OCI-LY3 (cell line): ENCODE measurements around the gene ZCCHC24.
A peak's percentile ranks its signal among the peaks of the same experiment; 100 is the strongest.

Experiments used
- H2AFZ ChIP-seq: fragments of 200-600, 300-600 bp; shearing (Covaris generic); 2 replicates; pipeline ENCODE4 v1.6.0; 2014; ENCODE audit warnings: antibody characterized with exemption, low read depth, low read length
- H3K27ac ChIP-seq: fragments of 200-600, 300-600 bp; sonication (generic); 2 replicates; pipeline ENCODE4 v1.5.1; 2014; ENCODE audit warnings: mild to moderate bottlenecking, low read length, moderate library complexity, mixed read lengths
- H3K27me3 ChIP-seq: fragments of 200-600, 300-600 bp; sonication (generic); 2 replicates; pipeline ENCODE4 v1.6.1; 2014; ENCODE audit warnings: low read depth, low read length, mixed read lengths
- H3K36me3 ChIP-seq: fragments of 200-600, 300-600 bp; sonication (generic); replicated peaks from 2 replicates; pipeline ENCODE3; 2014; ENCODE audit warnings: low read depth, low read length, mixed read lengths
- H3K4me1 ChIP-seq: fragments of 300-600, 200-600 bp; sonication (generic); 2 replicates; pipeline ENCODE4 v1.6.1; 2014; ENCODE audit warnings: low read length, mixed read lengths
- H3K4me2 ChIP-seq: fragments of 200-600, 300-600 bp; sonication (generic); 2 replicates; pipeline ENCODE4 v1.6.1; 2014; ENCODE audit warnings: low read length, mixed read lengths
- H3K4me3 ChIP-seq: fragments of 300-600, 200-600 bp; sonication (generic); 2 replicates; pipeline ENCODE4 v1.5.1; 2014; ENCODE audit warnings: antibody characterized with exemption, mild to moderate bottlenecking, low read length, moderate library complexity
- H3K79me2 ChIP-seq: fragments of 300-600, 200-600 bp; shearing (Covaris generic); 2 replicates; pipeline ENCODE4 v1.6.1; 2014; ENCODE audit warnings: mild to moderate bottlenecking, low read length, mixed read lengths
- H3K9ac ChIP-seq: fragments of 300-600, 200-600 bp; shearing (Covaris generic); 2 replicates; pipeline ENCODE4 v1.6.0; 2014; ENCODE audit warnings: mild to moderate bottlenecking, low read length, moderate library complexity
- H3K9me3 ChIP-seq: fragments of 200-600, 300-600 bp; shearing (Covaris generic); 2 replicates; pipeline ENCODE4 v1.6.1; 2014; ENCODE audit warnings: low read length, mixed read lengths; ENCODE audit not compliant: insufficient read depth
- H4K20me1 ChIP-seq: fragments of 200-600, 300-600 bp; sonication (generic); 2 replicates; pipeline ENCODE4 v1.6.1; 2016; ENCODE audit warnings: low read length, mixed read lengths; ENCODE audit not compliant: insufficient read depth
- EZH2phosphoT487 ChIP-seq: fragments of 200-600 bp; shearing (Covaris generic); IDR thresholded peaks from 2 replicates; pipeline ENCODE4 v1.6.1; 2018; ENCODE audit warnings: antibody characterized with exemption, mixed run types, low read depth
- TF ChIP-seq, protein P1 (sequence below): fragments of 200-600, 300-600 bp; sonication (generic); IDR thresholded peaks from 2 replicates; pipeline ENCODE4 v1.5.1; 2014; ENCODE audit warnings: antibody characterized with exemption, low read length, low read depth

ZCCHC24 gene

DNA sequence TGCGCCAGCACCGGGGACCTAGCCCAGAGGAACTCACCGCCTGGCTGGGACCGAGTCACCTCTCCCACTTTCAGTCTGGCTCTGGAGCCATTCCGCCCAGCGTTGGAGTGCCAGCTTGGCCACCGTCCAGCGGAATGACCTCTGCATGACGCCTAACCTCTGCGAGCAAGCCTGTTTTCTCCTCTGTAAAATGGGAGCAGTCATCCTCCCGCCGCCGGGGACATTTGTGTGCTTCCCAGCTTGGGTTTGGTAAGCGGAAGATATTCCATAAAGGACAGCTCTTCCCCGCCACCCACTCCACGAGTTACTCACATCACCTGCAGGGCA, 1.3 kb upstream of the ZCCHC24 start:
- Histone ChIP-seq H3K4me1 (peaks cover 9% of the 10 kb centered on the region), H3K4me3 (no peak overlapping the region), H3K27ac (no peak overlapping the region), H4K20me1 (no peaks in the 10 kb centered on the region), H3K79me2 (no peaks in the 10 kb centered on the region), H3K36me3 (no peaks in the 10 kb centered on the region), H3K4me2 (no peak overlapping the region), H3K9ac (no peak overlapping the region), H3K9me3 (no peaks in the 10 kb centered on the region), H2AFZ (no peak overlapping the region), H3K27me3 (peaks cover 10% of the 10 kb centered on the region; the same call in 1 of the 2 replicates)
- no peak for TF ChIP-seq EZH2phosphoT487
- TF ChIP-seq, protein P1, sequence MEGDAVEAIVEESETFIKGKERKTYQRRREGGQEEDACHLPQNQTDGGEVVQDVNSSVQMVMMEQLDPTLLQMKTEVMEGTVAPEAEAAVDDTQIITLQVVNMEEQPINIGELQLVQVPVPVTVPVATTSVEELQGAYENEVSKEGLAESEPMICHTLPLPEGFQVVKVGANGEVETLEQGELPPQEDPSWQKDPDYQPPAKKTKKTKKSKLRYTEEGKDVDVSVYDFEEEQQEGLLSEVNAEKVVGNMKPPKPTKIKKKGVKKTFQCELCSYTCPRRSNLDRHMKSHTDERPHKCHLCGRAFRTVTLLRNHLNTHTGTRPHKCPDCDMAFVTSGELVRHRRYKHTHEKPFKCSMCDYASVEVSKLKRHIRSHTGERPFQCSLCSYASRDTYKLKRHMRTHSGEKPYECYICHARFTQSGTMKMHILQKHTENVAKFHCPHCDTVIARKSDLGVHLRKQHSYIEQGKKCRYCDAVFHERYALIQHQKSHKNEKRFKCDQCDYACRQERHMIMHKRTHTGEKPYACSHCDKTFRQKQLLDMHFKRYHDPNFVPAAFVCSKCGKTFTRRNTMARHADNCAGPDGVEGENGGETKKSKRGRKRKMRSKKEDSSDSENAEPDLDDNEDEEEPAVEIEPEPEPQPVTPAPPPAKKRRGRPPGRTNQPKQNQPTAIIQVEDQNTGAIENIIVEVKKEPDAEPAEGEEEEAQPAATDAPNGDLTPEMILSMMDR, result no peak

DNA sequence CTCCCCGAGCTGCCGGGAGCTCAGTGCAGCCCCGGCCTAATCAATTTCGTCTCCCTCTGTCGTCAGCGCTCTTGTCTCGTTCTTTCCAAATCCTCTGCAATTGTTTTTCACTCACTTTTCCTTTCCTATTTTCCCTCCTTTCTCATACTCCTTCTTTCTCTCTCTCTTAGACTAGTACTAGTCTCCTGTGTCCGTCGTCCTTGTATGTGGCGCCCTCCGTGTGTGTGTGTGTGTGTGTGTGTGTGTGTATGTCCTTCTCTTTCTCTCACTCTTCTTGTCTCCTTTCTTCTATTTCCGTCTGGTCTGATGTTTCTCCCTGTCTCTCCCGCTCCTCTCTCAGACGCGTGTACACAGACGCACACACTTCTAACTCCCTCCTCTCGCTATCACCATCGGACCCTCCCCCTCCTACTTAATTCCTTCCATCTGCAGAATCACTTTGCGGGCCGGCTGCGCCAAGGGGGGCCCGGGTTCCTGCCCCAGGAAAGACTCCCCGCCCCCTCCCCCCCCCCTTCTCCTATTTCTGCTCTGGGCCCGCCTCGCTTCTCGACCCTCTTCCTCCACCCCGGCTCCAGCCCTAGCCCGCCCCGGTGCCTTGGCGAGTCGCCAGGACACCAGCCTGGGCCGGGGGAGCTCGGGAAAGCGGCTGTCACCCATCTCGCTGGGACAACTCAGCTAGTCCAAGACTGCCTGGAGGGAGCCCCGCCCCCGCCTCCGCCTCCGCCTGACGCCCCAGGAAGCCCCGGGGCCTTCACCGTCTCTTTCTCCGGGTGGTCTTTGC, 743 bp upstream of the ZCCHC24 start:
- H3K4me1 ChIP-seq, result peaks cover 9% of the 10 kb centered on the region
- H3K36me3 ChIP-seq, result no peaks in the 10 kb centered on the region
- H3K9me3 ChIP-seq, result no peaks in the 10 kb centered on the region
- peak overlapping the region; percentile 84; the same call in 1 of the 2 replicates for H2AFZ ChIP-seq
- TF ChIP-seq, protein P1, result no peak
- no peak for TF ChIP-seq EZH2phosphoT487
- no peaks in the 10 kb centered on the region for H3K79me2 ChIP-seq
- H3K4me3 ChIP-seq, result peak overlapping the region; percentile 91
- no peaks in the 10 kb centered on the region for H4K20me1 ChIP-seq
- peak overlapping the region; percentile 53 for H3K9ac ChIP-seq
- peaks cover 10% of the 10 kb centered on the region; the same call in 1 of the 2 replicates for H3K27me3 ChIP-seq
- no peak overlapping the region for H3K27ac ChIP-seq
- peak overlapping the region; percentile 82 for H3K4me2 ChIP-seq

DNA sequence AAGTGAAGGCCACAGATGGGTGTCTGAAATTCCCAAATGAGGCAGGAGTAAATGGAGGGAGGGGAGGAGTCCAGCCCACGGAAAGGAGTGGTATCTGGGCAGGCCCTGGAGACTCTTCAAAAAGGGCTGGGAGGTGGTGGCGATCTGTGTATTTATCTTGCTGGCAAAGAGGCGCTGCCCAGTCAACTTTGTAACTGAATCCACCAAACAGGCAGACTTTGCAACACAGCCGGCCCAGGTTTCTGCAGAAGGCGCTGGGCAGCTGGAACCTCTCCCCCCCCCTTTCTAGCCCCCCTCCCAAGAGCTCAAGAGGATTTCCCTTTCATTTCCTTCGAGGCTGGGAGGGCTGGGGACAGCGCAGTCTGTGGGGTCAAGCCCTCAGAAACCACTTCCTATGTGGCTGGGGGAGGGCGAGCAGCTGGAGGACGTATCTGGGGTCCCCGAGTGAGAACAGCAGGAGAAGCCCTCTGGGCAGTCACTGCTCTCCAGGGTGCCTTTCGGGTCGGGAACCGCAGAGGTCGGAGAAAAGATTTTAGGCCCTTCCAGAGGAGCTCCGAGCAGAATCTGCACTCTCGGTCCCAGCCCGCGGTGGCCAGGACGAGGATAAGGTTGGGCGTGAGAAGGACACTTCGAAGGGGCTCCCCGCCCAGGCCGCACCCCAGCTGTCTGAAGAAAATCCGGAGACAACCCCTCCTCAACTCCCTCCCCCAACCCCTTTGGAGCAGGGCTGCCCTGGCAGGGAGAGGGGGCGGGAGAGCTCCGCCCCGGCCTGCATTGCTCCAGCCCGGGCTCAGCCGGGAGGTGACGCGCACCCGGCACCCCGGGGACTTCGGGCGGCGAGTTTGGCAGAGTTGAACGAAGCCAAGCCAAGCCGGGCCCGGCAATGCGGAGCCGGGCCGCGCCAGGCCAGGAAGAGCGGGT, 965 bp downstream of the ZCCHC24 start:
- no peaks in the 10 kb centered on the region for H3K36me3 ChIP-seq
- peak overlapping the region; percentile 55 for H3K9ac ChIP-seq
- TF ChIP-seq EZH2phosphoT487, result no peak
- TF ChIP-seq, protein P1, result no peak
- no peak overlapping the region for H3K27ac ChIP-seq
- H2AFZ ChIP-seq, result peak overlapping the region; percentile 46; the same call in 1 of the 2 replicates
- H3K9me3 ChIP-seq, result no peaks in the 10 kb centered on the region
- peak overlapping the region; percentile 99 for H3K4me2 ChIP-seq
- H3K79me2 ChIP-seq, result no peaks in the 10 kb centered on the region
- H3K27me3 ChIP-seq, result peaks cover 10% of the 10 kb centered on the region; the same call in 1 of the 2 replicates
- H4K20me1 ChIP-seq, result no peaks in the 10 kb centered on the region
- H3K4me3 ChIP-seq, result peak overlapping the region; percentile 91
- peaks cover 9% of the 10 kb centered on the region for H3K4me1 ChIP-seq
